IMR-90 (cell line): ENCODE data around the gene MSLN. TPM values are rescaled to one million over a fixed set of nuclear protein-coding genes. Genes with fewer than 3 reads are reported as not detected.

ENCODE experiments used
- microRNA-seq, 2 experiments: library from miRNA; stranded (forward) in 1 of 2; unstranded in 1 of 2; fragments of 10-50 nt in 1 of 2; fragments of <30 nt in 1 of 2; gene quantifications in 1 of 2; microRNA quantifications in 1 of 2; one replicate each; pipeline versions ENCODE3 to v1.1.0; 2013 to 2020; ENCODE audit not compliant: insufficient read depth in 1 of 2, insufficient read length in 1 of 2, unreplicated experiment in 1 of 2
- polyA plus RNA-seq, 3 experiments: library from polyadenylated mRNA; depleted of rRNA; stranded (reverse); fragments of >200 nt; gene quantifications; 2 replicates each; pipeline ENCODE4 v1.2.3, GENCODE V29; 2012; ENCODE audit warnings: low replicate concordance in 1 of 3
- small RNA-seq, 5 experiments: library from RNA; depleted of rRNA; stranded (forward); fragments of <200 nt; gene quantifications; one replicate each; pipeline ENCODE3, GENCODE V24; 2012
- total RNA-seq: library from RNA; depleted of rRNA; stranded (reverse); fragments of >200 nt; gene quantifications from 2 replicates; pipeline ENCODE4 v1.2.3, GENCODE V29; 2012; rRNA removed

The MSLN gene
- total and polyA plus RNA-seq, 2 of the 4 experiments (the other 2 are of a cell fraction) = 0.14 TPM; not detected in 1

Small RNAs within 50 kb of the gene (microRNA-seq; reads per million reads assigned to microRNA genes)
- 0 reads per million in 2 experiments for gene MIR662

Small RNAs within 50 kb of the gene (small RNA-seq; reads per million reads assigned to genes)
- gene MIR662 = 0 reads per million in 5 experiments

Other genes starting within 250 kb of the MSLN start
- gene CAPN15, start 233.0 kb upstream of the MSLN start, total RNA-seq = 9.3 and 11.4 TPM in 2 replicates
- 24.3 and 36.0 TPM in 2 replicates for gene CAPN15, start 233.0 kb upstream of the MSLN start, polyA plus RNA-seq (2012; rRNA removed)
- gene PRR35, start 200.3 kb upstream of the MSLN start, total RNA-seq = not detected in 2 replicates
- not detected in 2 replicates for gene PRR35, start 200.3 kb upstream of the MSLN start, polyA plus RNA-seq (2012; rRNA removed)
- gene NHLRC4, start 193.7 kb upstream of the MSLN start, total RNA-seq = 0.56 and 0.72 TPM in 2 replicates
- gene NHLRC4, start 193.7 kb upstream of the MSLN start, polyA plus RNA-seq (2012; rRNA removed) = 0.65 and 0.84 TPM in 2 replicates
- 5.9 and 7.2 TPM in 2 replicates for gene PIGQ, start 190.8 kb upstream of the MSLN start, total RNA-seq
- 36.8 and 40.5 TPM in 2 replicates for gene PIGQ, start 190.8 kb upstream of the MSLN start, polyA plus RNA-seq (2012; rRNA removed)
- 6.8 and 6.9 TPM in 2 replicates for gene RAB40C, start 170.7 kb upstream of the MSLN start, total RNA-seq
- 13.7 and 15.3 TPM in 2 replicates for gene RAB40C, start 170.7 kb upstream of the MSLN start, polyA plus RNA-seq (2012; rRNA removed)
- gene WFIKKN1, start 129.7 kb upstream of the MSLN start, total RNA-seq = not detected in 2 replicates
- 0.10 and 0.23 TPM in 2 replicates for gene WFIKKN1, start 129.7 kb upstream of the MSLN start, polyA plus RNA-seq (2012; rRNA removed)
- 40.8 and 46.8 TPM in 2 replicates for gene METTL26, start 124.4 kb upstream of the MSLN start, total RNA-seq
- 128 and 184 TPM in 2 replicates for gene METTL26, start 124.4 kb upstream of the MSLN start, polyA plus RNA-seq (2012; rRNA removed)
- 6.3 and 8.6 TPM in 2 replicates for gene MCRIP2, start 118.9 kb upstream of the MSLN start, total RNA-seq
- 19.6 and 27.9 TPM in 2 replicates for gene MCRIP2, start 118.9 kb upstream of the MSLN start, polyA plus RNA-seq (2012; rRNA removed)
- gene WDR90, start 111.4 kb upstream of the MSLN start, total RNA-seq = 1.4 and 1.7 TPM in 2 replicates
- 18.7 and 21.7 TPM in 2 replicates for gene WDR90, start 111.4 kb upstream of the MSLN start, polyA plus RNA-seq (2012; rRNA removed)
- gene RHOT2, start 92.6 kb upstream of the MSLN start, total RNA-seq = 20.0 and 20.3 TPM in 2 replicates
- gene RHOT2, start 92.6 kb upstream of the MSLN start, polyA plus RNA-seq (2012; rRNA removed) = 181 and 228 TPM in 2 replicates
- gene RHBDL1, start 85.1 kb upstream of the MSLN start, total RNA-seq = 0.72 and 0.83 TPM in 2 replicates
- gene RHBDL1, start 85.1 kb upstream of the MSLN start, polyA plus RNA-seq (2012; rRNA removed) = 4.1 and 4.8 TPM in 2 replicates
- gene STUB1, start 80.3 kb upstream of the MSLN start, total RNA-seq = 162 and 183 TPM in 2 replicates
- gene STUB1, start 80.3 kb upstream of the MSLN start, polyA plus RNA-seq (2012; rRNA removed) = 186 and 195 TPM in 2 replicates
- gene JMJD8, start 76.4 kb upstream of the MSLN start, total RNA-seq = 17.2 and 17.7 TPM in 2 replicates
- 62.5 and 72.2 TPM in 2 replicates for gene JMJD8, start 76.4 kb upstream of the MSLN start, polyA plus RNA-seq (2012; rRNA removed)
- 0.72 and 1.1 TPM in 2 replicates for gene WDR24, start 70.3 kb upstream of the MSLN start, total RNA-seq
- 8.7 and 10.8 TPM in 2 replicates for gene WDR24, start 70.3 kb upstream of the MSLN start, polyA plus RNA-seq (2012; rRNA removed)
- 0.18 and 0.56 TPM in 2 replicates for gene FBXL16, start 54.9 kb upstream of the MSLN start, total RNA-seq
- 2.2 and 3.0 TPM in 2 replicates for gene FBXL16, start 54.9 kb upstream of the MSLN start, polyA plus RNA-seq (2012; rRNA removed)
- gene METRN, start 45.6 kb upstream of the MSLN start, total RNA-seq = 6.1 and 8.6 TPM in 2 replicates
- gene METRN, start 45.6 kb upstream of the MSLN start, polyA plus RNA-seq (2012; rRNA removed) = 48.2 and 91.1 TPM in 2 replicates
- 7.3 and 7.5 TPM in 2 replicates for gene ANTKMT, start 39.6 kb upstream of the MSLN start, total RNA-seq
- 16.2 and 25.7 TPM in 2 replicates for gene ANTKMT, start 39.6 kb upstream of the MSLN start, polyA plus RNA-seq (2012; rRNA removed)
- 0.54 and 0.56 TPM in 2 replicates for gene CCDC78, start 34.3 kb upstream of the MSLN start, total RNA-seq
- 4.6 and 5.5 TPM in 2 replicates for gene CCDC78, start 34.3 kb upstream of the MSLN start, polyA plus RNA-seq (2012; rRNA removed)
- 3.0 and 3.1 TPM in 2 replicates for gene HAGHL, start 33.6 kb upstream of the MSLN start, total RNA-seq
- 12.5 and 17.5 TPM in 2 replicates for gene HAGHL, start 33.6 kb upstream of the MSLN start, polyA plus RNA-seq (2012; rRNA removed)
- gene CIAO3, start 19.7 kb upstream of the MSLN start, total RNA-seq = 13.9 and 17.0 TPM in 2 replicates
- gene CIAO3, start 19.7 kb upstream of the MSLN start, polyA plus RNA-seq (2012; rRNA removed) = 20.2 and 20.5 TPM in 2 replicates
- gene RPUSD1, start 27.6 kb downstream of the MSLN start, total RNA-seq = 11.7 and 13.1 TPM in 2 replicates
- gene RPUSD1, start 27.6 kb downstream of the MSLN start, polyA plus RNA-seq (2012; rRNA removed) = 32.3 and 43.3 TPM in 2 replicates
- 3.1 and 3.2 TPM in 2 replicates for gene CHTF18, start 27.9 kb downstream of the MSLN start, total RNA-seq
- gene CHTF18, start 27.9 kb downstream of the MSLN start, polyA plus RNA-seq (2012; rRNA removed) = 21.4 and 28.1 TPM in 2 replicates
- gene GNG13, start 40.0 kb downstream of the MSLN start, total RNA-seq = not detected in 2 replicates
- gene GNG13, start 40.0 kb downstream of the MSLN start, polyA plus RNA-seq (2012; rRNA removed) = not detected in 2 replicates
- gene LMF1, start 210.2 kb downstream of the MSLN start, total RNA-seq = 6.7 and 13.1 TPM in 2 replicates
- 7.7 and 11.0 TPM in 2 replicates for gene LMF1, start 210.2 kb downstream of the MSLN start, polyA plus RNA-seq (2012; rRNA removed)
- under 0.01 TPM in 2 replicates for gene SOX8, start 221.0 kb downstream of the MSLN start, total RNA-seq
- 0.26 and 0.27 TPM in 2 replicates for gene SOX8, start 221.0 kb downstream of the MSLN start, polyA plus RNA-seq (2012; rRNA removed)